Ectodermal cell (in vitro differentiated cells): ENCODE results near the gene SFMBT1.
"Not testable (repeated sequence)": the region's sequence is repeated elsewhere in the genome, so short reads cannot be mapped to it uniquely, and the experiment has no call there.

Experiments
- H3K27ac ChIP-seq: 2 replicates; pipeline ENCODE4 v1.7.0; 2013; ENCODE audit warnings: mild to moderate bottlenecking, low read depth, low read length; ENCODE audit not compliant: insufficient read depth, poor library complexity, severe bottlenecking
- H3K27me3 ChIP-seq: 2 replicates; pipeline ENCODE4 v1.7.0; 2013; ENCODE audit warnings: mild to moderate bottlenecking, low read length; ENCODE audit not compliant: insufficient read depth, control insufficient read depth, poor library complexity, severe bottlenecking
- H3K36me3 ChIP-seq: one replicate; pipeline ENCODE4 v1.7.0; 2013; ENCODE audit warnings: low read length; ENCODE audit not compliant: control insufficient read depth, insufficient read depth
- H3K4me1 ChIP-seq: one replicate; pipeline ENCODE4 v1.7.0; 2013; ENCODE audit warnings: low read length; ENCODE audit not compliant: control insufficient read depth, insufficient read depth
- H3K4me3 ChIP-seq: 2 replicates; pipeline ENCODE4 v1.7.0; 2013; ENCODE audit warnings: low read depth, low read length, control low read depth; ENCODE audit not compliant: insufficient read depth
- H3K9me3 ChIP-seq: 2 replicates; pipeline ENCODE4 v1.7.0; 2013; ENCODE audit warnings: mild to moderate bottlenecking, low read length, moderate library complexity; ENCODE audit not compliant: control insufficient read depth
- WGBS, 2 experiments: methylation state at CpG; one replicate each; pipeline ENCODE4 v1.1.7; 2013; ENCODE audit warnings: missing lambda C conversion rate in 2 of 2; 5-methylcytosine and 5-hydroxymethylcytosine counted together

Gene SFMBT1

GRCh38 chr3:53038679-53039375, 7.0 kb downstream of the SFMBT1 start:
- Histone ChIP-seq H3K4me3 (no peak overlapping the region), H3K27me3 (peaks cover 12% of the 10 kb centered on the region), H3K27ac (no peak overlapping the region), H3K36me3 (no peaks in the 10 kb centered on the region), H3K4me1 (no peaks in the 10 kb centered on the region), H3K9me3 (no peaks in the 10 kb centered on the region)
- 87 to 93% methylated on average over 4 to 5 of the region's 5 CpGs for WGBS, 2 experiments

- Histone ChIP-seq H3K27me3 (no peaks in the 10 kb centered on the region), H3K27ac (no peak overlapping the region), H3K4me3 (no peak overlapping the region), H3K9me3 (no peaks in the 10 kb centered on the region), H3K4me1 (no peaks in the 10 kb centered on the region), H3K36me3 (no peaks in the 10 kb centered on the region)
- 89 to 94% methylated on average over 11 of the region's 11 CpGs for WGBS, 2 experiments
These were observed 9.9 kb downstream of the SFMBT1 start for GRCh38 chr3:53035825-53036619.

GRCh38 chr3:53035018-53035417, 10.9 kb downstream of the SFMBT1 start:
- not testable (repeated sequence) for H3K4me3 ChIP-seq, H3K27me3 ChIP-seq, H3K9me3 ChIP-seq, H3K27ac ChIP-seq, H3K36me3 ChIP-seq, H3K4me1 ChIP-seq
- WGBS, 2 experiments, result 94 to 97% methylated on average over 5 of the region's 5 CpGs

GRCh38 chr3:53034411-53034810, 11.5 kb downstream of the SFMBT1 start:
- not testable (repeated sequence) for H3K27me3 ChIP-seq, H3K9me3 ChIP-seq, H3K4me1 ChIP-seq, H3K27ac ChIP-seq, H3K4me3 ChIP-seq, H3K36me3 ChIP-seq
- WGBS, 2 experiments, result 91 to 95% methylated on average over 9 to 10 of the region's 10 CpGs

- no peaks in the 10 kb centered on the region for H3K4me1 ChIP-seq
- H3K27ac ChIP-seq, result no peak overlapping the region
- H3K27me3 ChIP-seq, result no peaks in the 10 kb centered on the region
- no peak overlapping the region for H3K4me3 ChIP-seq
- no peaks in the 10 kb centered on the region for H3K36me3 ChIP-seq
- H3K9me3 ChIP-seq, result no peaks in the 10 kb centered on the region
These were observed 13.3 kb downstream of the SFMBT1 start for GRCh38 chr3:53032609-53033008.

- no peak overlapping the region for H3K27ac ChIP-seq
- 85 to 86% methylated on average over 2 to 4 of the region's 4 CpGs for WGBS, 2 experiments
- no peaks in the 10 kb centered on the region for H3K36me3 ChIP-seq
- no peaks in the 10 kb centered on the region for H3K9me3 ChIP-seq
- H3K4me3 ChIP-seq, result no peak overlapping the region
- H3K4me1 ChIP-seq, result no peaks in the 10 kb centered on the region
- no peaks in the 10 kb centered on the region for H3K27me3 ChIP-seq
These were observed 15.0 kb downstream of the SFMBT1 start for GRCh38 chr3:53030619-53031449.

GRCh38 chr3:53028641-53029040, 17.2 kb downstream of the SFMBT1 start:
- no peak overlapping the region for H3K27ac ChIP-seq
- H3K4me1 ChIP-seq, result no peaks in the 10 kb centered on the region
- no peaks in the 10 kb centered on the region for H3K27me3 ChIP-seq
- 92 to 95% methylated on average over 7 of the region's 7 CpGs for WGBS, 2 experiments
- H3K36me3 ChIP-seq, result no peaks in the 10 kb centered on the region
- H3K4me3 ChIP-seq, result no peak overlapping the region
- H3K9me3 ChIP-seq, result no peaks in the 10 kb centered on the region

GRCh38 chr3:53027254-53027844, 18.5 kb downstream of the SFMBT1 start:
- no peaks in the 10 kb centered on the region for H3K4me1 ChIP-seq
- no peaks in the 10 kb centered on the region for H3K9me3 ChIP-seq
- no peaks in the 10 kb centered on the region for H3K36me3 ChIP-seq
- no peak overlapping the region for H3K27ac ChIP-seq
- H3K4me3 ChIP-seq, result no peak overlapping the region
- 90 to 93% methylated on average over 4 of the region's 4 CpGs for WGBS, 2 experiments
- no peaks in the 10 kb centered on the region for H3K27me3 ChIP-seq

- WGBS, 2 experiments, result 80 to 82% methylated on average over 10 of the region's 10 CpGs
- no peaks in the 10 kb centered on the region for H3K36me3 ChIP-seq
- H3K9me3 ChIP-seq, result no peaks in the 10 kb centered on the region
- H3K27ac ChIP-seq, result no peak overlapping the region
- H3K4me3 ChIP-seq, result no peak overlapping the region
- no peaks in the 10 kb centered on the region for H3K27me3 ChIP-seq
- H3K4me1 ChIP-seq, result no peaks in the 10 kb centered on the region
These were observed 19.3 kb downstream of the SFMBT1 start for GRCh38 chr3:53026382-53027162.
